Large intestine (tissue), 3 donors: ENCODE measurements around the gene NXNL1. TPM values are rescaled to one million over a fixed set of nuclear protein-coding genes. Genes with fewer than 3 reads are reported as not detected.

ENCODE experiments used
- DNase-seq, 2 donors: peaks; one replicate each; pipeline versions ENCODE4 v3.0.0 to v3.0.0-alpha.2; 2013
- H3K27ac ChIP-seq: one replicate; pipeline ENCODE4 v1.5.1; 2013; ENCODE audit warnings: low read length
- H3K27me3 ChIP-seq: 2 replicates; pipeline ENCODE4 v1.6.1; 2013; ENCODE audit warnings: low read length; ENCODE audit not compliant: control insufficient read depth, insufficient read depth
- H3K36me3 ChIP-seq: 2 replicates; pipeline ENCODE4 v1.6.1; 2013; ENCODE audit warnings: low read length; ENCODE audit not compliant: control insufficient read depth, insufficient read depth
- H3K4me1 ChIP-seq: one replicate; pipeline ENCODE4 v1.6.1; 2013; ENCODE audit warnings: low read length; ENCODE audit not compliant: control insufficient read depth, insufficient read depth
- H3K4me3 ChIP-seq: one replicate; pipeline ENCODE4 v1.5.1; 2013; ENCODE audit warnings: low read length
- H3K9me3 ChIP-seq: one replicate; pipeline ENCODE4 v1.6.1; 2013; ENCODE audit warnings: mild to moderate bottlenecking, low read depth, low read length, moderate library complexity; ENCODE audit not compliant: control insufficient read depth
- WGBS: methylation state at CpG from one replicate; pipeline ENCODE4 v1.1.5; 2013; ENCODE audit warnings: low lambda C conversion rate; ENCODE audit not compliant: insufficient coverage; 5-methylcytosine and 5-hydroxymethylcytosine counted together
- polyA plus RNA-seq: library from polyadenylated mRNA; unstranded; fragments of 120-200 nt; gene quantifications from one replicate; pipeline ENCODE4 v1.2.1, GENCODE V29; 2013

NXNL1 gene
- polyA plus RNA-seq, 1 donor, result not detected

- H3K9me3 ChIP-seq, result no peaks in the 10 kb centered on the region
- peaks cover 2% of the 10 kb centered on the region for H3K27me3 ChIP-seq
- H3K36me3 ChIP-seq, result peaks cover 13% of the 10 kb centered on the region
- peak within 1 kb of the TSS; percentile 75 for H3K4me3 ChIP-seq
- peak within 1 kb of the TSS; percentile 61 for H3K27ac ChIP-seq
- peaks cover 5% of the 10 kb centered on the region for H3K4me1 ChIP-seq
- peak; percentile 100 for DNase-seq
- WGBS, result no CpG with 5 or more reads among the region's 85 CpGs
Observed at GRCh38 chr19:17419621-17420474, 40.9 kb downstream of the NXNL1 start, which contains the start of gene MVB12A. MVB12A (plus strand) TSS chr19:17420047; CDS start chr19:17420136, 89 bp downstream.

GRCh38 chr19:17419154-17419620 is 41.5 kb downstream of the NXNL1 start:
- H3K4me1 ChIP-seq, result peaks cover 3% of the 10 kb centered on the region
- no peaks in the 10 kb centered on the region for H3K9me3 ChIP-seq
- no peak for DNase-seq
- no CpG with 5 or more reads among the region's 8 CpGs for WGBS
- peaks cover 13% of the 10 kb centered on the region for H3K36me3 ChIP-seq
- H3K4me3 ChIP-seq, result peak overlapping the region; percentile 47
- peaks cover 4% of the 10 kb centered on the region for H3K27me3 ChIP-seq
- H3K27ac ChIP-seq, result peak overlapping the region; percentile 61

- no peak overlapping the region for H3K4me3 ChIP-seq
- H3K27me3 ChIP-seq, result peaks cover 4% of the 10 kb centered on the region
- no peaks in the 10 kb centered on the region for H3K9me3 ChIP-seq
- no peak for DNase-seq
- no peak overlapping the region for H3K27ac ChIP-seq
- peaks cover 3% of the 10 kb centered on the region for H3K4me1 ChIP-seq
- peaks cover 10% of the 10 kb centered on the region for H3K36me3 ChIP-seq
- WGBS, result no CpG with 5 or more reads among the region's 3 CpGs
Observed at GRCh38 chr19:17418710-17419109, 42.0 kb downstream of the NXNL1 start.

- Histone ChIP-seq H3K36me3 (no peaks in the 10 kb centered on the region), H3K4me1 (peaks cover 3% of the 10 kb centered on the region), H3K27ac (no peak overlapping the region), H3K4me3 (no peak overlapping the region), H3K27me3 (peaks cover 4% of the 10 kb centered on the region), H3K9me3 (no peaks in the 10 kb centered on the region)
- 0% methylated on average over 1 of the region's 6 CpGs for WGBS
- DNase-seq, result no peak
Observed at GRCh38 chr19:17415121-17415520, 45.6 kb downstream of the NXNL1 start.

GRCh38 chr19:17414097-17414496 is 46.6 kb downstream of the NXNL1 start:
- Histone ChIP-seq H3K27me3 (peaks cover 4% of the 10 kb centered on the region), H3K27ac (no peak overlapping the region), H3K36me3 (no peaks in the 10 kb centered on the region), H3K4me3 (no peak overlapping the region), H3K4me1 (peaks cover 2% of the 10 kb centered on the region), H3K9me3 (no peaks in the 10 kb centered on the region)
- no peak for DNase-seq
- 100% methylated on average over 1 of the region's 8 CpGs for WGBS

GRCh38 chr19:17411801-17412200 is 48.9 kb downstream of the NXNL1 start:
- H3K36me3 ChIP-seq, result no peaks in the 10 kb centered on the region
- H3K4me3 ChIP-seq, result no peak overlapping the region
- no peaks in the 10 kb centered on the region for H3K4me1 ChIP-seq
- no CpG with 5 or more reads among the region's 11 CpGs for WGBS
- H3K27ac ChIP-seq, result no peak overlapping the region
- H3K9me3 ChIP-seq, result no peaks in the 10 kb centered on the region
- peaks cover 4% of the 10 kb centered on the region for H3K27me3 ChIP-seq
- no peak for DNase-seq

GRCh38 chr19:17409990-17410389 is 50.7 kb downstream of the NXNL1 start:
- Histone ChIP-seq H3K4me1 (no peaks in the 10 kb centered on the region), H3K9me3 (no peaks in the 10 kb centered on the region), H3K36me3 (no peaks in the 10 kb centered on the region), H3K4me3 (no peak overlapping the region), H3K27me3 (peaks cover 2% of the 10 kb centered on the region), H3K27ac (no peak overlapping the region)
- DNase-seq, result no peak
- 100% methylated on average over 1 of the region's 9 CpGs for WGBS

- Histone ChIP-seq H3K4me3 (peak overlapping the region; percentile 3), H3K27me3 (no peaks in the 10 kb centered on the region), H3K27ac (no peak overlapping the region), H3K4me1 (no peaks in the 10 kb centered on the region), H3K36me3 (peaks cover 2% of the 10 kb centered on the region), H3K9me3 (no peaks in the 10 kb centered on the region)
- WGBS, result no CpG with 5 or more reads among the region's 2 CpGs
- DNase-seq, result no peak
Observed at GRCh38 chr19:17406887-17407196, 53.9 kb downstream of the NXNL1 start.

- DNase-seq, result no peak
- WGBS, result no CpG with 5 or more reads among the region's 10 CpGs
- no peaks in the 10 kb centered on the region for H3K27me3 ChIP-seq
- H3K9me3 ChIP-seq, result no peaks in the 10 kb centered on the region
- H3K27ac ChIP-seq, result peak overlapping the region; percentile 73
- peak overlapping the region; percentile 23 for H3K4me3 ChIP-seq
- H3K36me3 ChIP-seq, result peaks cover 2% of the 10 kb centered on the region
- no peaks in the 10 kb centered on the region for H3K4me1 ChIP-seq
Observed at GRCh38 chr19:17406046-17406886, 54.5 kb downstream of the NXNL1 start.
